Measurements from ENCODE around the gene IFI27L1. TPM values are rescaled to one million over a fixed set of nuclear protein-coding genes. Genes with fewer than 3 reads are reported as not detected.

The IFI27L1 gene
- polyA plus RNA-seq, 1 donor (not counting 4 experiments of a cell fraction or from before 2014, with no cell fraction given) = 17.4 TPM

- Histone ChIP-seq H3K27me3 (ENCODE audit: control insufficient read depth, extremely low read depth, insufficient read depth, low read length) (no peaks in the 10 kb centered on the region), H4K20me1 (ENCODE audit: control insufficient read depth, extremely low read depth, insufficient read depth, low read length) (no peaks in the 10 kb centered on the region), H3K27ac (ENCODE audit: control insufficient read depth, insufficient read depth, low read length) (no peak overlapping the region), H3K79me2 (ENCODE audit: control insufficient read depth, insufficient read depth, low read length) (no peaks in the 10 kb centered on the region), H2AFZ (ENCODE audit: control insufficient read depth, low read length) (no peak overlapping the region), H3K4me1 (ENCODE audit: control insufficient read depth, extremely low read depth, insufficient read depth, low read length) (peaks cover 7% of the 10 kb centered on the region), H3K9me1 (ENCODE audit: control insufficient read depth, extremely low read depth, insufficient read depth, low read length) (no peaks in the 10 kb centered on the region), H3K9ac (ENCODE audit: control insufficient read depth, extremely low read depth, insufficient read depth, low read length) (no peak overlapping the region), H3K4me2 (ENCODE audit: control insufficient read depth, extremely low read depth, insufficient read depth, low read depth, low read length) (no peak overlapping the region), H3K4me3 (ENCODE audit: control insufficient read depth in 2 of 3, extremely low read depth in 1 of 3, insufficient read depth in 2 of 3, low read depth in 1 of 3, low read length in 3 of 3) (no peak overlapping the region), H3K36me3 (ENCODE audit: control insufficient read depth in 2 of 2, extremely low read depth in 1 of 2, insufficient read depth in 2 of 2, low read length in 2 of 2) (peaks cover 0 to 12% of the 10 kb centered on the region in 2 experiments), H3K9me3 (ENCODE audit: control insufficient read depth, low read depth, low read length) (no peaks in the 10 kb centered on the region)
- no peak for DNase-seq (ENCODE audit: low read depth, low spot score)
- no peak for FAIRE-seq
- dilution Hi-C loops (cut with MboI; ENCODE audit: extremely low pct_ligation_motif_present, low sequenced_read_pairs) = no loop called here
- TF ChIP-seq EZH2 (IDR thresholded peaks at IDR 0.05; ENCODE audit: low read length) = no peak
- TF ChIP-seq CTCF (optimal IDR thresholded peaks at IDR 0.05 in 1 of 3, IDR thresholded peaks at IDR 0.05 in 1 of 3, conservative IDR thresholded peaks at IDR 0.05 in 1 of 3; ENCODE audit: extremely low read depth in 1 of 3, insufficient read depth in 2 of 3, low read length in 3 of 3) = no peak
These were observed 42.8 kb downstream of the IFI27L1 start for GRCh38 chr14:94123868-94124267.

- FAIRE-seq = no peak
- H3K79me2 ChIP-seq (ENCODE audit: control insufficient read depth, insufficient read depth, low read length) = no peaks in the 10 kb centered on the region
- H3K9ac ChIP-seq (ENCODE audit: control insufficient read depth, extremely low read depth, insufficient read depth, low read length) = no peak overlapping the region
- H2AFZ ChIP-seq (ENCODE audit: control insufficient read depth, low read length) = no peak overlapping the region
- dilution Hi-C loops (cut with MboI; ENCODE audit: extremely low pct_ligation_motif_present, low sequenced_read_pairs) = no loop called here
- no peak overlapping the region for H3K27ac ChIP-seq (ENCODE audit: control insufficient read depth, insufficient read depth, low read length)
- H3K36me3 ChIP-seq (ENCODE audit: control insufficient read depth in 2 of 2, extremely low read depth in 1 of 2, insufficient read depth in 2 of 2, low read length in 2 of 2) = peaks cover 0 to 12% of the 10 kb centered on the region in 2 experiments
- no peaks in the 10 kb centered on the region for H3K9me3 ChIP-seq (ENCODE audit: control insufficient read depth, low read depth, low read length)
- H3K27me3 ChIP-seq (ENCODE audit: control insufficient read depth, extremely low read depth, insufficient read depth, low read length) = no peaks in the 10 kb centered on the region
- TF ChIP-seq CTCF (optimal IDR thresholded peaks at IDR 0.05 in 1 of 3, IDR thresholded peaks at IDR 0.05 in 1 of 3, conservative IDR thresholded peaks at IDR 0.05 in 1 of 3; ENCODE audit: extremely low read depth in 1 of 3, insufficient read depth in 2 of 3, low read length in 3 of 3) (no peak), EZH2 (IDR thresholded peaks at IDR 0.05; ENCODE audit: low read length) (no peak)
- DNase-seq (ENCODE audit: low read depth, low spot score) = no peak
- peaks cover 9% of the 10 kb centered on the region for H3K4me1 ChIP-seq (ENCODE audit: control insufficient read depth, extremely low read depth, insufficient read depth, low read length)
- H3K4me3 ChIP-seq (ENCODE audit: control insufficient read depth in 2 of 3, extremely low read depth in 1 of 3, insufficient read depth in 2 of 3, low read depth in 1 of 3, low read length in 3 of 3) = no peak overlapping the region
- H3K9me1 ChIP-seq (ENCODE audit: control insufficient read depth, extremely low read depth, insufficient read depth, low read length) = no peaks in the 10 kb centered on the region
- H3K4me2 ChIP-seq (ENCODE audit: control insufficient read depth, extremely low read depth, insufficient read depth, low read depth, low read length) = no peak overlapping the region
- H4K20me1 ChIP-seq (ENCODE audit: control insufficient read depth, extremely low read depth, insufficient read depth, low read length) = no peaks in the 10 kb centered on the region
These were observed 43.7 kb downstream of the IFI27L1 start for GRCh38 chr14:94124582-94125377.

Measured in keratinocyte (primary cell).